ENCODE data around the gene USP25.
"Not testable (repeated sequence)": the region's sequence is repeated elsewhere in the genome, so short reads cannot be mapped to it uniquely, and the experiment has no call there.

Gene USP25

GRCh38 chr21:15735409-15735808 is 5.6 kb downstream of the USP25 start:
- ATAC-seq: no peak
- TF ChIP-seq ZFP3 (CRISPR knock-in tag; IDR thresholded peaks at IDR 0.05) (no peak), TCF4 (CRISPR knock-in tag; IDR thresholded peaks at IDR 0.05; ENCODE audit: borderline replicate concordance) (no peak), GLIS3 (CRISPR knock-in tag; IDR thresholded peaks at IDR 0.05) (no peak), BACH2 (CRISPR knock-in tag; IDR thresholded peaks at IDR 0.05; ENCODE audit: borderline replicate concordance) (no peak), SNAI2 (CRISPR knock-in tag; IDR thresholded peaks at IDR 0.05) (no peak), CREB5 (CRISPR knock-in tag; IDR thresholded peaks at IDR 0.05; ENCODE audit: low read depth) (no peak), RARB (CRISPR knock-in tag; IDR thresholded peaks at IDR 0.05) (no peak), ARNTL (CRISPR knock-in tag; IDR thresholded peaks at IDR 0.05; ENCODE audit: borderline replicate concordance, low read depth) (no peak), ZC3H10 (CRISPR knock-in tag; IDR thresholded peaks at IDR 0.05) (no peak), ZNF70 (CRISPR knock-in tag; IDR thresholded peaks at IDR 0.05) (no peak), OSR1 (CRISPR knock-in tag; IDR thresholded peaks at IDR 0.05) (no peak), POU6F1 (CRISPR knock-in tag; IDR thresholded peaks at IDR 0.05; ENCODE audit: borderline replicate concordance, low read depth) (no peak), ZNF565 (CRISPR knock-in tag; conservative IDR thresholded peaks at IDR 0.05; ENCODE audit: low read depth) (no peak)

- not testable (repeated sequence) for ATAC-seq
These were observed 6.1 kb downstream of the USP25 start for GRCh38 chr21:15735931-15736330.

GRCh38 chr21:15738779-15739178 is 9.0 kb downstream of the USP25 start:
- not testable (repeated sequence) for ATAC-seq

GRCh38 chr21:15740383-15740782 is 10.6 kb downstream of the USP25 start:
- TF ChIP-seq PATZ1 (CRISPR knock-in tag; IDR thresholded peaks at IDR 0.05; ENCODE audit: borderline replicate concordance) (no peak), ISL1 (CRISPR knock-in tag; IDR thresholded peaks at IDR 0.05) (no peak), ESRRG (CRISPR knock-in tag; IDR thresholded peaks at IDR 0.05) (no peak), ZNF8 (CRISPR knock-in tag; IDR thresholded peaks at IDR 0.05) (no peak), BACH2 (CRISPR knock-in tag; IDR thresholded peaks at IDR 0.05; ENCODE audit: borderline replicate concordance) (no peak)
- ATAC-seq: no peak

GRCh38 chr21:15741510-15741909 is 11.7 kb downstream of the USP25 start:
- no peak for ATAC-seq
- TF ChIP-seq CREB5 (CRISPR knock-in tag; IDR thresholded peaks at IDR 0.05; ENCODE audit: low read depth) (no peak), ZNF8 (CRISPR knock-in tag; IDR thresholded peaks at IDR 0.05) (no peak), ESRRG (CRISPR knock-in tag; IDR thresholded peaks at IDR 0.05) (no peak), ZNF70 (CRISPR knock-in tag; IDR thresholded peaks at IDR 0.05) (no peak), ZFP3 (CRISPR knock-in tag; IDR thresholded peaks at IDR 0.05) (no peak), TCF4 (CRISPR knock-in tag; IDR thresholded peaks at IDR 0.05; ENCODE audit: borderline replicate concordance) (no peak), GLIS3 (CRISPR knock-in tag; IDR thresholded peaks at IDR 0.05) (no peak), SNAI2 (CRISPR knock-in tag; IDR thresholded peaks at IDR 0.05) (no peak), TSHZ2 (CRISPR knock-in tag; IDR thresholded peaks at IDR 0.05) (no peak), BACH2 (CRISPR knock-in tag; IDR thresholded peaks at IDR 0.05; ENCODE audit: borderline replicate concordance) (no peak), POU6F1 (CRISPR knock-in tag; IDR thresholded peaks at IDR 0.05; ENCODE audit: borderline replicate concordance, low read depth) (no peak), ISL1 (CRISPR knock-in tag; IDR thresholded peaks at IDR 0.05) (no peak), CSDC2 (CRISPR knock-in tag; IDR thresholded peaks at IDR 0.05) (no peak), ZFP30 (CRISPR knock-in tag; IDR thresholded peaks at IDR 0.05) (no peak)
